Cardiac septum (tissue), 1 donor: ENCODE data around the gene ADGRG1. TPM values are rescaled to one million over a fixed set of nuclear protein-coding genes. Genes with fewer than 3 reads are reported as not detected.

Source experiments
- DNase-seq: peaks from one replicate; pipeline ENCODE4 v3.0.0-alpha.2; 2020; ENCODE audit warnings: low spot score
- intact Hi-C: fragments of 100-400 bp; cut with DNase I; formaldehyde crosslinking; loops from one replicate; pipeline ENCODE4 v1.14.0; 2022
- total RNA-seq: library from RNA; stranded (reverse); fragmentation: NEBNext Ultra II Directional; extraction: Animal tissue kit (Norgen Biotek cat#: 25700); gene quantifications from one replicate; pipeline ENCODE4 v1.2.1, GENCODE V29; 2021
- donor health status: DM: no; HTN: no; CAD: no.

ADGRG1 gene
- total RNA-seq, 1 donor from 2014 or later, result 15.9 TPM

DNA sequence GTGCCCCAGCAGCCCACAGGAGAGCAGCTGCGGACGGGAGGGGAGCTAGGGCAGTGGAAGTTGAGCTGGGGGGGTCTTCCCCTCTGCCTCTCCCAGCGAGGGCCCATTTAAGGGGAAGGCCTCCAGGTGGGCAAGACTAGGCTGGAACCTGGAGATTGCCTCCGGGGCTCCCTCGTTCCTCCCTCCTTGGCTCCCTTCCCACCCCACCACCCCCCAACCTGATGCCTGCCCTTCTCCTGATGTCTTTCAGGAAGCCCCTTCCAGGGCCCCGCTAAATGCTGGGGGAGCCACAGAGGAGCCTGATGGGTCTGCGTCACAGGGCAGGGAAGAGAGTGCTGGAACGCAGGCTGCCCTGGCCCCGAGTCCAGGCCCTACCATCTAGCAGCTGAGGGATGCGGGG lies 16.7 kb downstream of the ADGRG1 start:
- no peak for DNase-seq
- intact Hi-C loops, result no loop called here

DNA sequence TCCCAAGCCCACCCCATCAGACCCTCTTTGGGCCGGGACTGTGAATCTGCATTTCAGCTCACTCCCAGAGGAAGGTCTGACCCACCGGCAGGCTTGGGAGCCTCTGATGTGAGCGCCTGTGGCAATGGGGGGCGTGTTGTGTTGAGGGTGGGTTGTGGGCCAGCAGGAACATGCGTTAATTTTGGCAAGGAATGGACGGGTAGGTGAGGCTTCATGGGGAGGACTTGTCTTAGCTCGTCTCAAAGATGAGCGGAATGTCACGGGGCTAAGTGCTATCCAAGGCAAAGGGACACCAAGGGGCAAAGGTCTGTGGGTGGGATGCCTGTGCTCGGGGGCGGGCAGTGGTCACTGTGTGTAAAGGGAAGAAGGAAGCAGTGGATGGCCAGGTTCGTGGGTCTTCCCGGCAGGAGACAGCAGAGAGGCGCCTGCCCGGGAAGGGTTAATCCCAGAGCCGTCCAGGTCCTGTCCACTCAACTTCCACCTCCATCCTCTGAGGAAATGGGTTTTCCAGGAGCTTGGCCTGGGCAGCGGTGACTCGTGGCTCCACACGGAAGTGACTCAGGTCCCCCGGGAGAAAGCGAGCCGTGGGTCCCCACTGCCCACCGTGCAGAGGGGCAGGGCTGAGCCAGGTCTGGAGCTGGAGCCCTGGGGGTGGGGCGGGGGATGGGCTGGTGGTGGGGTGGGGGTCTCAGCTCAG lies 17.4 kb downstream of the ADGRG1 start:
- intact Hi-C loops, result no loop called here
- DNase-seq, result peak; percentile 84

DNA sequence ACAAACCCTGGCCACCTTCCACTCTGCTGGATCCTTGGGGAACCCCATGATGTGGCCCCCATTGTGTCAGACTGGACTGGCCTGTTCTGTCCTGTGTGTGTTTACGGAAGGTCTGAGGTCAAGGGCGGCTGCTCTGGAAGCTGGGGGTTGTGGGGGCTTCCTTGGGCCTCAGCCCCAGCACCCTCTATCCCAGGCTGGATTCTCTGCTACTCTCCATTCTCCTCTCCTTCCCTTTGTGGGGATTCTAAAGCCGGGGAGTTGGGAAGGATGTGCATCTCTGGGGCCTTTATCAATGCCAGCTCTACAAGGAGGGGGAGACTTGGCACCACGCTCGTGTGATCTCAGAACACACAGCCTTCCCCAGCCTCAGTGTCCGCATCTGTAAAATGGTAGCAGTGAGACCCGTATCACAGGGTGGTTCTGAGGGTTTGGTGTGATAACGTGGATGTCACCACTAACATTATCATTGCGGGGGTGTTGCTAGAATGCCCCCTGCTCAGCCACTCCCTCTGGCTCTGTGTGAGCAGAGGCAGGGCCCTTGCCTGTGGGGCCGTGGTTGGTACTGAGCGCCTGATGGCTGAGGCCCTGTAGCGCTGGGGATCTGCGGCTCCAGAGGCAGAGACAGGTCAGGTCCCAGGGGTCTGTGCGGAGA lies 18.1 kb downstream of the ADGRG1 start:
- no peak for DNase-seq
- intact Hi-C loops, result no loop called here

DNA sequence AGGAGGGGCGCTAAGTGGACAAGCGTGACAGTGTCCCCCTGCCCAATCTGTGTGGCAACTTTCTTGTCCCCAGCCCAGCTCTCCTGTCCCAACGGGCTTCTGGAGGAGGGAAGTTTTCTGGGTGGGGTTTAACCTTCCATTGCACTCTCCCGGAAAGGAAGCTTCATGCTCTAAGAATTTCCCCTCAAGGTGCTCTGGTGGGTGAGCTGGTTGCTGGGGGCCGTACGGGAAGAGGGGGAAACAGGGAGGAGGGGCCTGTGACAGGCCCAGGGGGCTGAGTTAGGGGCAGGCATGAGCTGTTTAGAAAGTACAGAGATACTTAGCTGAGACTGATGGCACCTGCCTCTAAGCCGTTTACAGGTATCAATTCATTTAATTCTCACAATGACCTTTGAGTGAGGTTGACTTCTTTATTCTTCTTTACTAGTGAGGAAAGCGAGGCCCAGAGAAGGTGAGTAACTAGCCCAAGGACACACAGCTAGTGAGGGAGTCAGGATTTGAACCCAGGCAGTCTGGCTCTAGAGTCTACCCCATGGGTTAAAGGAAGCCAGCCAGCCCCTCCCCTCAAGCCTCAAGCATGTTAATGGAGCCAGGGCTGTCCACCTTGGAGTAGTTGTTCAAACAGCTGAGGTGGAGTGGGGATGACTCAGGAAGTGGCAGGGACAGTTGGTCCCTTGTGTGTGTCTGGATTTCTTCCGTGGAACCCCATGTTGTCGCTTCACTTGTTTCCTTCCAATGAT lies 18.9 kb downstream of the ADGRG1 start:
- intact Hi-C loops, result no loop called here
- DNase-seq, result no peak

DNA sequence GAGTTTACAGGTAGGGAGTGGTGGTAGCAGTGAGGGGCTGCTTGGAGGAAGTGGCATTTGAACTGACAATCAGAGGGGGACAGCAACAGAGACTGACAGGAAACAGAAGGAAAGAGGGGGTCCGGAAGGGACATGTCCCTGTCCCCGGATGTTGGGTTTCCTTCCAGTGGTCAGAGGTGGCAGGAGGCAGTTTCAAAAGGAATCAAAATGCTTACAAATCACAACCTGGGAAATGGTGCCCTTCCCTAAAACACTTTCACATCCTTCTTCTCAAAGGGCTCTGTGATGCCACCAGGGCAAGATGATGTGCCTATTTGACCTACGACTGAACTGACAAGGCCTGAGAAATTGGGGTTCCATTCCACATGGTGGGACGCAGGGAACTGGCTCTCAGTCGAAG lies 19.7 kb downstream of the ADGRG1 start:
- no peak for DNase-seq
- intact Hi-C loops, result loop anchor here (2.0 kb wide), 2 partner anchors 47 to 55 kb away; no protein-coding TSS in a partner anchor

DNA sequence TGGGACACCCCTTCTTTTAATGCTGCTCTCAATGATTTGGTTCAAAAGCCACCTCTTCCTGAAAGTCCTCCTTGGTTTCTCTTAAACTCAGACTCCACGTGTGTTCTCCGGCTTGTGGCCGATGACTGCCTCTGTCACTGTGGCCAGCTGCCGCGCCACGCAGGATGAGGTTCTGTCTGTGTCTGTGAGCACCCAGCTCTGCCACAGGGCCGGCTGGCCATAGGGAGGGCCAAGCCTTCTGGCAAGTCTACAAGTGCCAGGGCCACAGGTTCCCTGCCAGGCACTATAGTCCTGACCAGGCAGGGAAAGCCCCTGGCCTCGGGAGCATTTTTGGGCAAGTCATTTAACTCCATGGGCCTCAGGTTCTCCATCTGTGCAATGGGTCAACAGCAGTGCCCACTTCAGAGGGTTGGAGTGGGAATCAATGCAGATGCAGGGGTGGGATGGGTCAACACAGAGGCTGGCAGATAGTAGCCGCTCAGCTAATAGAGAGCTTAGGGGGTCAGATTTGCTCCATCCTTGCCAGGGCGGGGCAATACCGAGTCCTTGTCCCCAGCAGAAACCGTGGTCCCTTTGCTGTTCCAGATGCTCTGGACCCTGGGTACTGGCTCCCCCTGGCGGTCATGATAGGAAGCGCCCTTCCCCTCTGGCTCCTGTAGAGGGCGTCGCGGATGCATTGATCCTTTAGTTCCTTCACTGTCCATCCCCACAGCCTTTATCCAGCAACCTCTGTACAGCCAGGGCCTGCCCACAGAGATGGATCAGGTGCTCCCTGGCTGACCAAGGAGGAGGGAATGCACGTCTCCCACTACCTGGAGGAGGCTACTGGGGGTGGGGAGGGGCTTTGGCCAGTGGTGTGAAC lies 20.4 kb downstream of the ADGRG1 start:
- intact Hi-C loops, result loop anchor here (2.0 kb wide), 2 partner anchors 48 to 56 kb away; no protein-coding TSS in a partner anchor
- DNase-seq, result peak; percentile 94

DNA sequence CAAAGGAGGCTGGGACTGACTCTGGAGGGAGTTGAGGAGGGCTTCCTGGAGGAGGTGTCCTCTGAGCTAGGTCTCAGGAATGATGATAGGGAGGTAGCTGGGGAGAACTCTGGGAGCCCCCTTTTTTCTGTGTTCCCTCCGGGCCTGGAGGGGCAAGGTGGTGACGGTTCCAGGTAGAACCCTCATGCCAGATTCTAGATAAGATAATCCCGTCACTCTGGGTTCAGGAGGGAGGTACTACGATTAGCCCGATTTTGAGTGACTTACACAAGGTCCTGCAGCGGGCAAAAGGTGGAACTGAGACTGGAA lies 21.0 kb downstream of the ADGRG1 start:
- intact Hi-C loops, result loop anchor here (2.0 kb wide), 2 partner anchors 49 to 57 kb away; no protein-coding TSS in a partner anchor
- DNase-seq, result no peak

DNA sequence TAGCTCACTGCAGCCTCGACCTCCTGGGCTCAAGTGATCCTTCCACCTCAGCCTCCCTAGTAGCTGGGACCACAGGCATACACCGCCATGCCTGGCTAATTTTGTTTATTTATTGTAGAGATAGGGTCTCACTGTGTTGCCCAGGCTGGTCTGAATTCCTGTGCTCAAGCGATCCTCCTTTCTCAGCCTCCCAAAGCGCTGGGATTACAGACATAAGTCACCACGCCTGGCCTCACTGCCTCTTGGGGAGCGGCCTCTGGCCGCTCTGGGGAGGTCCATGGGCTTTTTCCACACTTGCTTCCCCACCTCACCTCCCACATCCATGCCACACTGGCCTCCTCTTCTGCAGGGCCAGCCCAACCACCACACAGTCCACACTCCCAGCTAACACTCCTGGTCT lies 21.4 kb downstream of the ADGRG1 start:
- DNase-seq, result no peak
- intact Hi-C loops, result loop anchor here (2.0 kb wide), 2 partner anchors 49 to 57 kb away; no protein-coding TSS in a partner anchor

DNA sequence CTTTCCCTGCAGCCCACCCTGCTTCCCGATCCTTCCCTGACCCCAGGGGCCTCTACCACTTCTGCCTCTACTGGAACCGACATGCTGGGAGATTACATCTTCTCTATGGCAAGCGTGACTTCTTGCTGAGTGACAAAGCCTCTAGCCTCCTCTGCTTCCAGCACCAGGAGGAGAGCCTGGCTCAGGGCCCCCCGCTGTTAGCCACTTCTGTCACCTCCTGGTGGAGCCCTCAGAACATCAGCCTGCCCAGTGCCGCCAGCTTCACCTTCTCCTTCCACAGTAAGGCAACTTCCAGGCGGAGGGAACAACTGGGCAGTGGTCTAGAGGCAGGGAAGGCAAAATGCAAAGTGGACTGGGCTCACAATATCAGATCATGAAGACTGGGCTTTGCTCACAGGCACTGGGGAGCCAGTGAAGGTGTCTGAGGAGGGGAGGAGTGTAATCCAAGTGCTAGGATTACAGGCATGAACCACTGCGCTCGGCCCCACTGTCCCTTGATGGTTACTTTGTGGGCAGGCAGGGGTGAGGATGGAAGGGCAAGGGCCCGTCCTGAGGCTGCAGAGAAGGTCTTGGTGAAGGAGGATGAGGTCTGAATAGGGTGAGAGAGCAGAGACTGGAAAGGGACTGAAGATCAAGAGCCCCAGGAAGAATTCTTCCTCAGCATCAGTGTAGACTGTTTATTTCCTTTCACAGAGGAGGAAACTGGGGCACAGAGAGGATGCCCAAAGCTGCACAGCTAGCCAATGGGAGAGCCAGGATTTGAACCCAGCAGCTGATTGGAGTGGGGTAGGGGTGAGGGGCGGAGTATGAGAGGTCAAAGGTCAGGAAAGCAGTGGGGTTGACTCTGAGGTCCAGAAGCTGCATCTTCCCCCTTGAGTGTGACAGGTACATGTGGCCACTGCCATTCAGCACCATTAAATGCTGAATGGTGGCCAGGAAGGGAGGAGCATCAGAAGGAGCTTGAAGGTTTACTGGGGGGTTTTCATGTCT lies 23.2 kb downstream of the ADGRG1 start:
- DNase-seq, result no peak
- intact Hi-C loops, result no loop called here

DNA sequence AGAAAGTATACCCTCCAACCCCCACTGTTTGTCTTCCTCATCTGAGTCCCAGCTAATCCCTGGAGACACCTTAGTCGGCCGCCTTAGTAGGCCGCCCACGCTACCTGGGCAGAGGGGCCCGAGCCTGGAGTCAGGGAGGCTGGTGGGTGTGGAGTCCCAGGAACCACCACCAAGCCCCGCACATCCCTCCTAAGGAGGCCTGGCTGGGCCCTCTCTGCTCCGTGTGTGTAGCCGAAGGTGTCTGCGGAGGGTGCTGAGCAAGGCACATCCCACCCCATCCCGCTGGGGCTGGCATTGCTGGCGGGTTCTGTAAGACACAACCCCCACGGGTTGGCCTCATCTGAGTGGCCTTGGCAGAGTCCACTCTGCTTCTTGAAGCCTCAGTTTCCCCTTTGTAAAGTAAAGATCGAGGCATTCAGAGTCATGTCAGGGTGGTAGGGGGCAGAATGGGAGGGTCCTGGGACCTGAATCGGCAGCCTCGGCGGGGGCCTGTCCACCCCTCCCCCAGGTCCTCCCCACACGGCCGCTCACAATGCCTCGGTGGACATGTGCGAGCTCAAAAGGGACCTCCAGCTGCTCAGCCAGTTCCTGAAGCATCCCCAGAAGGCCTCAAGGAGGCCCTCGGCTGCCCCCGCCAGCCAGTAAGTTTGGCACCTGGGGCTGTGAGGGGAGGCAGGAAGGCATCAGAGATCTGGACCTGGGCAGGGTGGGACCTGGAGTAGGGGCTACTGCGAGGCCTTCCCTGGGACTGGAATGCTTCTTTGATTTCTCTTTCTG lies 24.5 kb downstream of the ADGRG1 start:
- intact Hi-C loops, result no loop called here
- no peak for DNase-seq

DNA sequence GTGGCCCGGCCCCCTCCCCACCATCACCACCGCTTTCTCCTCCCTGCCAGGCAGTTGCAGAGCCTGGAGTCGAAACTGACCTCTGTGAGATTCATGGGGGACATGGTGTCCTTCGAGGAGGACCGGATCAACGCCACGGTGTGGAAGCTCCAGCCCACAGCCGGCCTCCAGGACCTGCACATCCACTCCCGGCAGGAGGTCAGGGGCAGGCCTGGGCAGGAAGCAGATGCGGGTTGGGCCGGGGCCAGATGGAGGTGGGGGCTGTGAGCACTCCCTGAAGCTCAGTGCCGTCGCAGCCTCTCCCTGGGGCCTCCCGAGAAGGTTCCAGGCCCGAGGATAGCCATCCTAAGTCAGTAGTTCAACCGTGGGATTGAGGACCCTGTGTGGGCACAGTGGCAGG lies 25.5 kb downstream of the ADGRG1 start:
- intact Hi-C loops, result no loop called here

DNA sequence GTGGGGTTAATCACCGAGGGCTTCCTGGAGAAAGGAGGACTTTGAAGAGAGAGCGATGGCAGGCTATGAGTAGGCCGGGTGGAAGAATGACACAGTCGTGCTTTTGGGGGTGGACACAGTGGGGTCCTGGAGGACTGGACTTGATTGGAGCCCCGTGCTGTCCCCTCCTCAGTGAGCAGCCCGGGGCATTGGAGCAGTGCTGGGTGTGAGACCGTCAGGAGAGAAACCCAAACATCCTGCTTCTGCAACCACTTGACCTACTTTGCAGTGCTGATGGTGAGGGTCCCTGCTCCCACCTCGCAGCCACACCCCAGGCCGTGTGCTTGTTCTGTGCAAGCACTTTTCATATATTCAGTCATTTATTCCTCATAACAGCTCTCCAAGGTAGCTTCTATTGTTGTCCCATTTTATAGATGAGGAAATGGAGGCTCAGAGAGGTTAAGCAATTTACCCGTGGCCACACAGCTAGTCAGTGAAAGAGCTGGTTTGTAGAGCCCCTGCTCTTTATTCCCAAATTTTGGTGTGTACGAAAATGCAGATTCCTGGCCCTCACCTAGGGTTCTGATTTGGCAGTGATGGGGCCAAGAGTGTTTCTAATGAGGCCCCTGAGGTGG lies 28.0 kb downstream of the ADGRG1 start:
- intact Hi-C loops, result loop anchor here (5.0 kb wide), 1 partner anchor 61 kb away; no protein-coding TSS in a partner anchor
- no peak for DNase-seq

More for the DNA sequence above, 25.5 kb downstream of the ADGRG1 start:
- no peak for DNase-seq

DNA sequence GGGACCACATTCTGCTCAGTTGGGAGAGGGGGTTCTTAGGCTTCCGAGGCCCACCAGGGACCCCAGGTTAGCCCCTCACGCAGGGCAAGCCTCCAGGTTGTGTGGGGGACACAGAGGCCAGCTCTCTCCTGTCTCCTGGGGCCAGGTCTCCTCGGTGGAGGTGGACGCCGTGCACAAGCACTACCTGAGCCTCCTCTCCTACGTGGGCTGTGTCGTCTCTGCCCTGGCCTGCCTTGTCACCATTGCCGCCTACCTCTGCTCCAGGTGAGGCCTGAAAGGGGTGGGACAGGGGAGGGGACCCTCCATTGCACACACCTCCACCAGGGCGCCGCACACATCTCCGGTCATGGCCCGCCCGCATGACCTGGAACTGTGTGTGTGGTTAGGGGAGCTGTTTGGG lies 28.8 kb downstream of the ADGRG1 start:
- no peak for DNase-seq
- intact Hi-C loops, result loop anchor here (5.0 kb wide), 1 partner anchor 60 kb away; no protein-coding TSS in a partner anchor

DNA sequence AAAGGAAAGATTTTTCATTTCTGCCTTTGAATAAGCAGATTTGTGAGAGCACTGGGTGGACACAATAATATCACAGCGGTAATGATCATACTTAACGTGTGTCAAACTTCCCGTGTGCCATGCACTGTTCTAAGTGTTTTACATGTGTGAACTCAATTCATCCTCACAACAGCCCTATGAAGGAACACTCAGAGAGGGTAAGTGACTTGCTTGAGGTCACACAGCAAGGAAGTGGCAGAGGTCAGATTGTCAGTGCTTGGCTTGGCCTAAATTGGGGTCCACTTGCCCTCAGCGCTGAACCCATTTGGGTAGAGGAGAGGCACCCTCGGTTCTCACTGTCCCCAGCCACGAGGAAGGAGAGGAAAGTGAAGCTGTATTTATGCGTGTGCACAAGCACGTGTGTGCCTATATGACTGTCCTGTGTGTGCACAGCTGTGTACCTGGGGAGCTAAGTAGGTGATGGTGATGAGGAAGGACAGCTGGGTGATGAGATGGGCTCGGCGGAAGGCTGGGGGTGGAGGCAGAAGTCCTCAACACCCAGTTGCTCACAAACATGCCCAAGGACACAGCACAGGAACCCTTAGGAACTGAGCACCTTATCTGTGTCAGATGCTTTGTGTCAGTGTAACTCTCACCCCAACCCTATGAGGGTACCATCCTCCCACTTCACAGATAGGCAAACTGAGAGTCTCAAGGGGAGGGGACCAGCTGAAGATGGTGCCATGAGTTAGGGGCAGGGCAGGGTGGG lies 29.9 kb downstream of the ADGRG1 start:
- intact Hi-C loops, result loop anchor here (5.0 kb wide), 1 partner anchor 59 kb away; no protein-coding TSS in a partner anchor
- no peak for DNase-seq

DNA sequence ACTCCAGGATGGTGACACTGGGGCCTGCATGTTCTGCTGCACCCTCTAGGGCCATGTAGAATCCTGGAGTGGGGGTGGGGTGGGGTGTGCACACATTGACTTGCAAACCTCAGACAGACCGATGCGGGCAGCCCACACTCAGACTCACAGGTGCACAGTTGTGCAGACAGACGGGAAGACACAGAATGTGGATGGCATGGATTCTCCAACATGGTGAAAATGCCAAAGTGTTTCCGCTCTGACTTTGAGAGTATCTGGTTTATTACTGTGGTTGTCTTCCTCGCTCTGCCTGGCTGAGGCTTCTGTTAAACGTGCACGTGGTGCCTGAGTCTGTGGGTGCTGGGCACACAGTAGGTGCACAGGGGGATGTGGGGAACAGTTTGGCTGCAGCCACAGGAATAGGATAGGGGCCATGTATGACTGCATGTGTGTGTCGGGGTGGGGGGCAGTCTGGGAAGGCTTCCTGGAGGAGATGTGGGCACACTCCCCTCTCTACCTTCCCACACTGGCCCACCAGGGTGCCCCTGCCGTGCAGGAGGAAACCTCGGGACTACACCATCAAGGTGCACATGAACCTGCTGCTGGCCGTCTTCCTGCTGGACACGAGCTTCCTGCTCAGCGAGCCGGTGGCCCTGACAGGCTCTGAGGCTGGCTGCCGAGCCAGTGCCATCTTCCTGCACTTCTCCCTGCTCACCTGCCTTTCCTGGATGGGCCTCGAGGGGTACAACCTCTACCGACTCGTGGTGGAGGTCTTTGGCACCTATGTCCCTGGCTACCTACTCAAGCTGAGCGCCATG lies 30.6 kb downstream of the ADGRG1 start:
- intact Hi-C loops, result loop anchor here (5.0 kb wide), 1 partner anchor 58 kb away; no protein-coding TSS in a partner anchor

More for the DNA sequence above, 30.6 kb downstream of the ADGRG1 start:
- DNase-seq, result no peak
